Right lobe of liver (tissue), 6 donors: ENCODE measurements around the gene PC. TPM values are rescaled to one million over a fixed set of nuclear protein-coding genes. Genes with fewer than 3 reads are reported as not detected.
A peak's percentile ranks its signal among the peaks of the same experiment; 100 is the strongest.

ENCODE experiments used
- ATAC-seq, 4 donors: fragments of 200-7000 bp; cut with Tn5 transposase; one replicate each; pipeline ENCODE4 v1.9.1; 2020; ENCODE audit warnings: mild to moderate bottlenecking in 4 of 4, moderate library complexity in 4 of 4
- DNase-seq, 3 donors: peaks; one replicate each; pipeline ENCODE4 v3.0.0-alpha.2; 2020
- H3K27ac ChIP-seq, 3 donors: fragments of 200-600 bp; one replicate each; pipeline ENCODE4 v1.8.0; 2022
- H3K27me3 ChIP-seq, 2 donors: fragments of 200-600 bp; one replicate each; pipeline ENCODE4 v1.8.0; 2022
- H3K36me3 ChIP-seq, 4 donors: fragments of 200-600 bp; sonication (generic) in 1 of 4; one replicate each; pipeline versions ENCODE4 v1.5.1 to v1.8.0; 2017 to 2022; ENCODE audit warnings: control low read depth in 1 of 4
- H3K4me1 ChIP-seq, 4 donors: fragments of 200-600 bp; sonication (generic) in 1 of 4; one replicate each; pipeline versions ENCODE4 v1.5.1 to v1.8.0; 2017 to 2022; ENCODE audit warnings: control low read depth in 1 of 4
- H3K4me3 ChIP-seq, 3 donors: fragments of 200-600 bp; one replicate each; pipeline ENCODE4 v1.8.0; 2022
- H3K9me3 ChIP-seq, 4 donors: fragments of 200-600 bp; sonication (generic) in 1 of 4; one replicate each; pipeline versions ENCODE4 v1.5.1 to v1.8.0; 2017 to 2022; ENCODE audit warnings: control low read depth in 1 of 4
- POLR2A ChIP-seq: fragments of 450-650 bp; IDR thresholded peaks from one replicate; pipeline ENCODE4 v1.6.1; 2017; ENCODE audit warnings: antibody characterized with exemption, mild to moderate bottlenecking
- WGBS: methylation state at CpG from one replicate; pipeline ENCODE4 v1.1.6; 2018; ENCODE audit warnings: low coverage, low lambda C conversion rate; ENCODE audit not compliant: insufficient coverage; ENCODE audit errors: missing lambda C conversion rate; 5-methylcytosine and 5-hydroxymethylcytosine counted together
- intact Hi-C, 2 donors: fragments of 100-400 bp; cut with DNase I; formaldehyde crosslinking; loops; one replicate each; pipeline versions ENCODE4 v1.11.2 to v1.14.1; 2022
- total RNA-seq, 6 experiments: library from RNA; depleted of rRNA in 2 of 6; stranded (reverse); fragments of >200 nt in 2 of 6; fragmentation: NEBNext Ultra II Directional in 3 of 6; extraction: Animal tissue kit (Norgen Biotek cat#: 25700) in 3 of 6; gene quantifications; one replicate each; pipeline versions ENCODE4 v1.1.0 to v1.2.4, GENCODE V29; 2016 to 2023
- TF ChIP-seq, protein P1 (sequence below), 4 donors: fragments of 200-600 bp in 3 of 4; fragments of 450-650 bp in 1 of 4; IDR thresholded peaks; one replicate each; pipeline versions ENCODE4 v1.5.1 to v1.8.0; 2016 to 2022; ENCODE audit warnings: antibody characterized with exemption in 4 of 4, mild to moderate bottlenecking in 2 of 4
- donor health status: DM: no; HTN: yes; CAD: no.
- donor health status: DM: no; HTN: no; CAD: no.
- donor health status: DM: no; HTN: no; CAD: no.
- donor health status: DM: no; HTN: yes; CAD: no.
- donor health status: DM: no; HTN: yes; CAD: no.

Gene PC
- total RNA-seq, 6 experiments from 2014 or later, result 265 to 457 (median 317) TPM

DNA sequence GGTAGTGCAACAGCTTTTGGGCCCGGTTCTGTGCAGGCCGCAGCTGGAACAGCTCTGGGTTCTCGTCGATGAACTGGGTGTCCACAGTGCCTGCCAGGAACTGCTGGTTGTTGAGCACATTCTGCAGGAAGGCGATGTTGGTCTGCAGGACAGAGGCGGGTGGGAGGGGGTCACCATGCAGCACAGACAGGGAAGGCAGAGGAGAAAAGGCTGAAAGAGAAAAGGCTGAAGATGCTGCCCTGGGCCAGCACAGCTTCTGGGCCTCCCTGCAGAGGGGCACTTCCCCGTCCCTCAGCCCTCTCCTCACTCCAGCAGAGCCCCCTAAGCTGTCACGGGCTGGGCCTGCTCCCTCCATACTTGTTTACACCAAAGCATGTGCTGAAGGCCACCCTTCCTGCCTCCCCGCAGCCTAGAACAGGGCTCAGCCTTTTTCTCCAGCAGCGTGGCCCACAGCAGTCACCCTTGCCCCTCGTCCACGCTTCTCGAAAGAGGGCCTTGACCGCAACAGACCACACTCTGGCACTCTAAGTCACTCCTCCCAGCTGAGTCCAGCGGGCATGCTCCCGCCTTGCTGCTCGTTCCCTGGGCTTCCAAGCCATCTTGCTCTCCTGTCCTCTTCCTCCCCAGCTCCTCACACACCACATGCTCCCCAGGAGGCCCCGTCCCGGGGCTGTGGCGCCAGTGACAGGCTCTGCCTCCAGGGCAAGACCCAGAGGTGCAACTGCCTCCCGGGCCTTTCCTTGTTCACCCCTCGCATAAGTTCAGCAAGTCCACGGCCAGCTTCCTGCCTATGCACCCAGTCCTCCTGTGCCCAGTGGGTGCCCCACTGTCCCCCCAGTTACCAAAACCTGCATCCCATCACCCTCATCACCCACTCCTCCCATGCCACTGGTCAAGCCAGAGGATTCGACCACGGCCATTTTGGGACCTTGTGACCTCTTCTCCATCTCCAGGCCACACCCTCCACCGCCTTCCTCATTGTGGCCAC, 104.6 kb downstream of the PC start:
- Histone ChIP-seq H3K27me3 (no peaks in the 10 kb centered on the region), H3K4me3 (no peak overlapping the region), H3K27ac (no peak overlapping the region), H3K4me1 (peaks cover 0 to 5% (median 0%) of the 10 kb centered on the region in 4 donors), H3K36me3 (peaks cover 0 to 38% (median 18%) of the 10 kb centered on the region in 4 donors), H3K9me3 (no peaks in the 10 kb centered on the region)
- no peak for TF ChIP-seq POLR2A
- TF ChIP-seq, protein P1, sequence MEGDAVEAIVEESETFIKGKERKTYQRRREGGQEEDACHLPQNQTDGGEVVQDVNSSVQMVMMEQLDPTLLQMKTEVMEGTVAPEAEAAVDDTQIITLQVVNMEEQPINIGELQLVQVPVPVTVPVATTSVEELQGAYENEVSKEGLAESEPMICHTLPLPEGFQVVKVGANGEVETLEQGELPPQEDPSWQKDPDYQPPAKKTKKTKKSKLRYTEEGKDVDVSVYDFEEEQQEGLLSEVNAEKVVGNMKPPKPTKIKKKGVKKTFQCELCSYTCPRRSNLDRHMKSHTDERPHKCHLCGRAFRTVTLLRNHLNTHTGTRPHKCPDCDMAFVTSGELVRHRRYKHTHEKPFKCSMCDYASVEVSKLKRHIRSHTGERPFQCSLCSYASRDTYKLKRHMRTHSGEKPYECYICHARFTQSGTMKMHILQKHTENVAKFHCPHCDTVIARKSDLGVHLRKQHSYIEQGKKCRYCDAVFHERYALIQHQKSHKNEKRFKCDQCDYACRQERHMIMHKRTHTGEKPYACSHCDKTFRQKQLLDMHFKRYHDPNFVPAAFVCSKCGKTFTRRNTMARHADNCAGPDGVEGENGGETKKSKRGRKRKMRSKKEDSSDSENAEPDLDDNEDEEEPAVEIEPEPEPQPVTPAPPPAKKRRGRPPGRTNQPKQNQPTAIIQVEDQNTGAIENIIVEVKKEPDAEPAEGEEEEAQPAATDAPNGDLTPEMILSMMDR (IDR thresholded peaks at IDR 0.05), result no peak
- ATAC-seq (no peak), DNase-seq (peak in 1 of 3 donors; percentile 21)
- WGBS, result 86% methylated on average over 7 of the region's 26 CpGs
- intact Hi-C loops, result loop anchor here in 1 of 2 donors (10.0 kb wide), 1 partner anchor 91 kb away; no protein-coding TSS in a partner anchor

DNA sequence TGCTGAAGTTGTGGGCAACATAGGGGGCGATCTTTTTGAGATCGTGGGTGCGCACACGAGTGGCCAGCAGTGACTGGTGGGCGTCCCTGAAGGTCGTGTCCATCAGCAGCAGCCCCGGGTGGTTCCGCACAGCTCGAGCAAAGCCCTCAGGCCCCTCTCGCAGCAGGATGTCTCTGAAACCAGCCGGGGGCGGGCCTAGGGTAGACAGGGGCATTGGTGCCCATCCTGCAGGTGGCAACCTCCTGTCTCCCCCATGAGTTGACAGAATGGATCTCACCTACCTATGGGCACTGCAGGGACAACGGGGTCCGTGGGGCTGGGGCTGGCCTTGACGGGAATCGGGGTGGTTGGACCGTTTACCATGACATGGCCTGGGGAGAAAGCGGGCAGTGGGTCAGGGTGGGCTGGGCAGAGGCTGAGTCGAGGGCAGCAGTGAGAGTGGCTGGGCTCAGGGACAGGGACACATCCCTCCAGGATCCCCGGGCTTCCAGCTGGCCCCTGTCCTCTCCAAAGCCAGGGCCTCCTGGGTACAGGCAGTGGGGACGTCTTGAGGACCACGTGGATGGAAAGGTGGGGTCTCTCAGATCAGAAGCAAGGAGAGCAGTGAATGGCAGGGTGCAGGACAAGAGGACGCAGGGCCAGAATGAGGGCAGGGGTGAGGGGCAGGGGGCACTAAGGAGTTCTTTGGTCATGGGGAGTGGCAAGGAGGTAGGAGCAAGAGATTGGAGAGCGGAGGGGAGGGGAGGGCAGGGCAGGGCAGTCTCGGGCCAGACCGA, 105.5 kb downstream of the PC start:
- Histone ChIP-seq H3K4me1 (peaks cover 0 to 5% (median 0%) of the 10 kb centered on the region in 4 donors), H3K36me3 (peaks cover 0 to 44% (median 21%) of the 10 kb centered on the region in 4 donors), H3K4me3 (no peak overlapping the region), H3K27ac (no peak overlapping the region), H3K9me3 (no peaks in the 10 kb centered on the region), H3K27me3 (no peaks in the 10 kb centered on the region)
- ATAC-seq (no peak), DNase-seq (peak in 2 of 3 donors; percentile 19 to 54)
- WGBS, result 87% methylated on average over 11 of the region's 26 CpGs
- no peak for TF ChIP-seq POLR2A
- TF ChIP-seq, protein P1 (IDR thresholded peaks at IDR 0.05), result no peak
- intact Hi-C loops, result loop anchor here in 1 of 2 donors (10.0 kb wide), 1 partner anchor 92 kb away; no protein-coding TSS in a partner anchor

DNA sequence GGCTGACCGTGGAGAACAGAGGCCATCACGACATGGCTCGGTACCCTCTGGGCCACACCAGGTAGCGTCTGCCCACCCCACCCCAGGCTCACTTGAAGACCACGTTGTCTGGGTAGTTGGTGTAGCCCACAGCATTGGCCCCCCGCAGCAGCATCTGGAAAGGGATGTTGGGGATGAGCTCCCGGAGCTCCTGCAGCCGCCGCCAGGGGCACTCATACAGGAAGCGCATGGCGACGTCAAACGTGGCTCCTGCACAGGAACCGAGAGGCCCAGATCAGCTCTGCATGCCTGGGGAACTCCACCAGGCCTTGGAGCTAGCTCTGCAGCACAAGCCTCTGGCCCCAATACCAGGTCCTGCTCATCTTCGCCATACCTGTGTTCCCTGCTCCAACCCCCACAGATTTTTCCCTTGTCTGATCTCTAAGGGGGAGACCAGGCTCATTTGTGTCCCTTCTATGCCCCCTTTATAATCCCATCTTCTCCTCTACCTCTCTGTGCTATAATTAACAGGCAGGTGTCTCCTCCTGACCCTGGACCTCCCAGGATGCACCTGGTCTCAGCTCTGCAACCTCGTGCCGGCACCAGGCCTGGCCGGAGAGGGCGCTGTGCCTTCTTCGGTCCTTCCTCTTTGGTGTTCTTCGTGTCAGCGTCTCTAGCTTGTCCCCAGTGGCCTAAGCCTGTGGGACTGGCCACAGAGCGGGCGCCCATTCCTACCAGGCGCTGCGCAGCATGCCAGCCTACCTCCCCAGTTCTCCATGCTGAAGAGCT, 106.3 kb downstream of the PC start:
- WGBS, result 77% methylated on average over 7 of the region's 26 CpGs
- H3K36me3 ChIP-seq, result peaks cover 0 to 48% (median 21%) of the 10 kb centered on the region in 4 donors
- DNase-seq (peak in 1 of 3 donors; percentile 20), ATAC-seq (no peak)
- TF ChIP-seq, protein P1 (IDR thresholded peaks at IDR 0.05), result no peak
- no peak for TF ChIP-seq POLR2A
- H3K27ac ChIP-seq, result no peak overlapping the region
- H3K4me1 ChIP-seq, result peaks cover 0 to under 1% (median 0%) of the 10 kb centered on the region in 4 donors
- no peaks in the 10 kb centered on the region for H3K27me3 ChIP-seq
- no peaks in the 10 kb centered on the region for H3K9me3 ChIP-seq
- no peak overlapping the region for H3K4me3 ChIP-seq
- intact Hi-C loops, result loop anchor here in 1 of 2 donors (10.0 kb wide), 1 partner anchor 93 kb away; no protein-coding TSS in a partner anchor

DNA sequence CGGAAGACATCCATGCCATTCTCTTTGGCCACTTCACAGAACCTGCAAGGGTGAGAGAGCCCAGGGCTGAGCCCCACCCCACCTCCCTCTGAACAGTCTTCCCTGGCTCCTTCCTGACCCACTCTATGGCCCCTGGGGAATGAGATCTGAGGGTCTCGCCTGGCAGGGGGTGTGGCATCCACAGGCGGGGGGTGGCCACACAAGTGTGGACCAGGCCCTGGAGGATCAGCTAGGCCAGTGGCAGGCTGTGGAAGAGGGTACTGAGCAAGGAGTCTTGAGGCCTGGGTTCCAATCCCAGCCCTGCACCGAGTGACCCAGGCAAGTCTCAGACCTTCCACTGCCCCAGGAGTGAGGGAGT, 107.0 kb downstream of the PC start:
- Histone ChIP-seq H3K27me3 (no peaks in the 10 kb centered on the region), H3K4me3 (no peak overlapping the region), H3K27ac (no peak overlapping the region), H3K36me3 (peaks cover 0 to 48% (median 21%) of the 10 kb centered on the region in 4 donors), H3K4me1 (peaks cover 0 to 4% (median 0%) of the 10 kb centered on the region in 4 donors), H3K9me3 (no peaks in the 10 kb centered on the region)
- no peak for ATAC-seq
- TF ChIP-seq POLR2A, result no peak
- TF ChIP-seq, protein P1 (IDR thresholded peaks at IDR 0.05), result no peak
- WGBS, result no CpG with 5 or more reads among the region's 4 CpGs
- intact Hi-C loops, result loop anchor here in 1 of 2 donors (10.0 kb wide), 1 partner anchor 94 kb away; no protein-coding TSS in a partner anchor
- DNase-seq, result peak in 1 of 3 donors; percentile 36
